ENCODE results near the gene RAB22A. TPM values are rescaled to one million over a fixed set of nuclear protein-coding genes. Genes with fewer than 3 reads are reported as not detected.
"Not testable (repeated sequence)": the region's sequence is repeated elsewhere in the genome, so short reads cannot be mapped to it uniquely, and the experiment has no call there.

The RAB22A gene
- total RNA-seq, 2 donors from 2014 or later, result 16.9 to 20.4 TPM

GRCh38 chr20:58407966-58408557 lies 98.5 kb downstream of the RAB22A start:
- no peak overlapping the region for H3K27ac ChIP-seq
- no peaks in the 10 kb centered on the region for H3K4me1 ChIP-seq (replicated peaks)
- no peak for DNase-seq (ENCODE audit: low spot score)
- intact Hi-C loops (cut with DNase I), result no loop called here
- no peak for TF ChIP-seq POLR2A (IDR thresholded peaks at IDR 0.05)
- no peak for TF ChIP-seq CTCF (IDR thresholded peaks at IDR 0.05)
- no peak for TF ChIP-seq POLR2AphosphoS5 (IDR thresholded peaks at IDR 0.05)
- no peaks in the 10 kb centered on the region for H3K9me3 ChIP-seq
- no peak overlapping the region for H3K4me3 ChIP-seq
- H3K27me3 ChIP-seq (replicated peaks; ENCODE audit: insufficient read depth), result no peaks in the 10 kb centered on the region
- WGBS, result 56% methylated on average over 2 of the region's 2 CpGs
- H3K36me3 ChIP-seq, result no peaks in the 10 kb centered on the region

DNA sequence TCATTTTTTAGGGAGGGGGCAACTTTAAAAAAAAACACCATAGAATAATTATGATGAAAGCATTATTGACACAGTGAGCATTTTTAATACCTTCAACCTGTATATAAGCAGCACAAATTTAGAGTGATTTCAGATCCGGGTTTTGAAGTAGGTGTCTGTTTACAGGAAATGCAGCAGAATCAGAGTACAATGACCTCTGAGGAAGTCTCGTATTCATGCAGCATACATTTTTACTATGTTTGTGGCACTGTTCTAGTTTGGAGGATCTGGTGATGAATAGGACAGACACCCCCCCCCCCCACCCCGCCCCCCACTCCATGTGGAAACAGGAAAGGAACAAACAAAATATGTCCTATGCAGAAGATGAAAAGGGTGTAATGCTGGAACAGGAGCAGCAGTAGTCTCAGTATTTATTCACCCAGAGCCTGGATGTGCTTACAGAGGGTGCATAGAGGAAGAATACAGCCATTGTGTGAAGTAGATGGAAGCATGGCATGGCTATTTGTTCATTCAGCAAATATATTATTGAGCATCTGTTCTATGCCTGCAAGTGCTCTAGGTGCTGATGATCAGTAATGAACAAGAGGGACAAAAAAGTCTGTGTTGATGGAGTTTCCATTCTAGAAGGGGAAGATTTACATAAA lies 99.2 kb downstream of the RAB22A start:
- Histone ChIP-seq H3K27me3 (replicated peaks; ENCODE audit: insufficient read depth) (no peaks in the 10 kb centered on the region), H3K9me3 (no peaks in the 10 kb centered on the region), H3K27ac (no peak overlapping the region), H3K36me3 (no peaks in the 10 kb centered on the region), H3K4me3 (no peak overlapping the region), H3K4me1 (replicated peaks) (no peaks in the 10 kb centered on the region)
- intact Hi-C loops (cut with DNase I), result no loop called here
- no peak for TF ChIP-seq POLR2AphosphoS5 (IDR thresholded peaks at IDR 0.05)
- TF ChIP-seq CTCF (IDR thresholded peaks at IDR 0.05), result no peak
- no peak for TF ChIP-seq POLR2A (IDR thresholded peaks at IDR 0.05)
- no peak for DNase-seq (ENCODE audit: low spot score)
- 46% methylated on average over 3 of the region's 3 CpGs for WGBS

GRCh38 chr20:58414216-58414615 lies 104.7 kb downstream of the RAB22A start:
- H3K4me3 ChIP-seq; H3K36me3 ChIP-seq; H3K9me3 ChIP-seq; H3K4me1 ChIP-seq (replicated peaks); H3K27ac ChIP-seq; intact Hi-C loops (cut with DNase I); H3K27me3 ChIP-seq (replicated peaks; ENCODE audit: insufficient read depth); DNase-seq (ENCODE audit: low spot score): not testable (repeated sequence)
- no CpG with 5 or more reads among the region's 35 CpGs for WGBS

DNA sequence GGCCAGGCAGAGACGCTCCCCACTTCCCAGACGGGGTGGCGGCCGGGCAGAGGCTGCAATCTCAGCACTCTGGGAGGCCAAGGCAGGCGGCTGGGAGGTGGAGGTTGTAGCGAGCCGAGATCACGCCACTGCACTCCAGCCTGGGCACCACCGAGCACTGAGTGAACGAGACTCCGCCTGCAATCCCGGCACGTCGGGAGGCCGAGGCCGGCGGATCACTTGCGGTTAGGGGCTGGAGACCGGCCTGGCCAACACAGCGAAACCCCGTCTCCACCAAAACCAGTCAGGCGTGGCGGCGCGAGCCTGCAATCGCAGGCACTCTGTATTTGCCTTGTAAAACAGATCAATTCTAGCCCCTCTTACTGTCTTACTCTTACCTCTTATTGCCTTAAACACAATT lies 105.3 kb downstream of the RAB22A start:
- H3K36me3 ChIP-seq; H3K4me1 ChIP-seq (replicated peaks); H3K27me3 ChIP-seq (replicated peaks; ENCODE audit: insufficient read depth); H3K9me3 ChIP-seq; DNase-seq (ENCODE audit: low spot score); H3K4me3 ChIP-seq; H3K27ac ChIP-seq; intact Hi-C loops (cut with DNase I): not testable (repeated sequence)
- WGBS, result 95% methylated on average over 19 of the region's 26 CpGs

- WGBS, result 75% methylated on average over 1 of the region's 1 CpG
- no peaks in the 10 kb centered on the region for H3K36me3 ChIP-seq
- TF ChIP-seq POLR2AphosphoS5 (IDR thresholded peaks at IDR 0.05) (no peak), POLR2A (IDR thresholded peaks at IDR 0.05) (no peak), CTCF (IDR thresholded peaks at IDR 0.05) (no peak)
- no peaks in the 10 kb centered on the region for H3K27me3 ChIP-seq (replicated peaks; ENCODE audit: insufficient read depth)
- H3K27ac ChIP-seq, result no peak overlapping the region
- no peaks in the 10 kb centered on the region for H3K4me1 ChIP-seq (replicated peaks)
- DNase-seq (ENCODE audit: low spot score), result no peak
- intact Hi-C loops (cut with DNase I), result no loop called here
- no peaks in the 10 kb centered on the region for H3K9me3 ChIP-seq
- no peak overlapping the region for H3K4me3 ChIP-seq
Observed at GRCh38 chr20:58416057-58416456, 106.5 kb downstream of the RAB22A start.

DNA sequence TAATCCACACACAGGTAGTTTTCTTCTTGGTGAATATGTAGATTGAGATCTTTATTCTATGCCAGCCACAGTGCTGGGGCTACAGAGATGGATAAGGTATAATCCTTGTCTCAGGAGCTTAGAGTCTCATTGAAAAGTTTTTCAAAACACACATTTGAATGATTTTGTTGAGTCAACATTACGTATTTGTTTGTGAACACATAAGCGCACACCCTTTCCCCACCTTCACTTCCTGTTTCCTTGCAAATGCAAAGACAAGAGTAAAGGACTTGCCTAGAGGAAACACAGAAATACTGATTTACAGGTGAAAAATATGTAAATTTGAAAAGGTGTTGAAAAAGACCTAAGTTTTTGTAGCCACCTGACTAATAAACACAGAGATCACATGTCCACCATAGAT lies 107.3 kb downstream of the RAB22A start:
- intact Hi-C loops (cut with DNase I), result no loop called here
- Histone ChIP-seq H3K9me3 (no peaks in the 10 kb centered on the region), H3K36me3 (no peaks in the 10 kb centered on the region), H3K27me3 (replicated peaks; ENCODE audit: insufficient read depth) (no peaks in the 10 kb centered on the region), H3K4me1 (replicated peaks) (no peaks in the 10 kb centered on the region), H3K4me3 (no peak overlapping the region), H3K27ac (no peak overlapping the region)
- TF ChIP-seq CTCF (IDR thresholded peaks at IDR 0.05) (no peak), POLR2AphosphoS5 (IDR thresholded peaks at IDR 0.05) (no peak), POLR2A (IDR thresholded peaks at IDR 0.05) (no peak)
- 83% methylated on average over 2 of the region's 2 CpGs for WGBS
- DNase-seq (ENCODE audit: low spot score), result no peak
